SW480 (cell line): ENCODE measurements around the gene NEK3.
A peak's percentile ranks its signal among the peaks of the same experiment; 100 is the strongest.
"Not testable (repeated sequence)": the region's sequence is repeated elsewhere in the genome, so short reads cannot be mapped to it uniquely, and the experiment has no call there.

Source experiments
- DNase-seq: peaks from one replicate; pipeline ENCODE4 v3.0.0-alpha.2; 2016; ENCODE audit warnings: low spot score

Gene NEK3

DNA sequence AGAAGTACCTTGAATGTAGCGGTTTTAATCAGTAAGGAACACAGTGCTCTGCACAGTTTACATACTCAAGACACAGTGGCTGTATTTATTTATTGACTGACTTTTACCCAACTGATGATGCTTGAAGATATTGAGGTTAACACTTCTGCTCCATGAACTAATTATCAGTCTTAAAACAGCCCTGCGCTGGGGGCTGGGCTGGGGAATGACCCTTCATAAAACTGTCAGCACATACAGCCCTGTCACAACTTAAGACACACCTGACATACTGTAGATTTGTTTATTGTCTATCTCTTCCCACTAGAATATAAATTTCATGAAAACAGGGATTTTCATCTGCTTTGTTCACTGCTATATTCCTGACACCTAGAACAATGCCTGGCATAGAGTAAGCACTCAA, 41.3 kb downstream of the NEK3 start:
- no peak for DNase-seq

DNA sequence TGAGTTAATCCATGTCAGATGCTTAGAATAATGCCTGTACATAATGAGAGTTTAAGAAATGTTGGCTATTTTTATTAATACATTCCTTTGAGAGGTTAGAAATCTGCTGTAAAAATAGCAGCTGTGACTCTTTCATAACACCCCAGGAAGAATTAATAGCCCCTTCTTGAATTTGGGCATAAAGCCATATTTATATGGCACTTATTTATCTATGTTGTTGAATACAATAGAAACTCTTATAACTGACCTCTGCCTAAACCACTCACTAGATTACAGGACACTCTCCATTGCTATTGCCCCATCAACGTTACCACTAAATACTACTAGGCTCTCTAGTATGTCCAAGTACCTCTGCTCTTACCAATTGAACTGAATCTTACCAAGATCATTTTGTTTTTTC, 46.8 kb downstream of the NEK3 start:
- no peak for DNase-seq

DNA sequence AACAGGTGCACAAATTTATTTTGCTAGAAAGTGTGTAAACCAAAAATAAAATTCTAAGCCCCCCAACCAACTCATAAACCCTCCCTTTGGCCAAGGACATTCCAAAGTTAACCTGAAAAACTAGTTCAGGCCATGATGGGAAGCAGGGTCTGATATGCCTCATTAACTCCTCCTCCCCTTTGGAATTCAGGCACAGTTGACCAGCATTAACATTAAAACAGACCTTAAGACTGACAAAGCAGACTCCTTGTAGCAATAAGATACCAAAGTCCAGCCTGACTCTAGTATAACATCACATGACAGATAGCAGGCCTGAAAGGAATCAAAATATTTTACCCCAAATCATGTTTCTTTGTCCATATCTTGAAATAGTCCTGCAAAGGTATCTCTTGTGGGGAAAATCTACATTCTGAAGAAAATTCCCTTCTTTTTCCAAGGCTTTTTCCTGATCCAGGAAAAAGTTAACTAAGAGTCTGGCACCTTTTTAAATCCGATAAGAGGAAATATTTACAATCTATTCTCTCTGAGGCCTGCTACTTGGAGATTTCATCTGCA, 50.2 kb downstream of the NEK3 start:
- no peak for DNase-seq

DNA sequence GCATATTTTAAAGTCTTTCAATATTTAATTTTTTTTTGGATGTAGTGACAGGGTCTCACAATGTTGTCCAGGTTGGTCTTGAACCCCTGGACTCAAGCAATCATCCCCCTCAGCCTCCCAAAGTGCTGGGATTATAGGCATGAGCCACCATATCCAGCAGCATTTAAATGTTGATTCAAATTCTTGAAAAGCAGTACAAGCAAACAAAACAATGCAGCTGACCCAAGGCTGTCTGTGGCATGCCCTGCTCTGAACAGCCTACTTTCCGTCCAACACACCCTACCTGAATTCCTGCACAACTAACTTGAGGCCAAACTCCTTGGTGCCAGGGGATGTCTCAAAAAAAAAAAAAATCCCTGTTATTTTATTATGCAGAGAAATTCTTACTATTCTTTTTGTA, 53.6 kb downstream of the NEK3 start:
- no peak for DNase-seq

DNA sequence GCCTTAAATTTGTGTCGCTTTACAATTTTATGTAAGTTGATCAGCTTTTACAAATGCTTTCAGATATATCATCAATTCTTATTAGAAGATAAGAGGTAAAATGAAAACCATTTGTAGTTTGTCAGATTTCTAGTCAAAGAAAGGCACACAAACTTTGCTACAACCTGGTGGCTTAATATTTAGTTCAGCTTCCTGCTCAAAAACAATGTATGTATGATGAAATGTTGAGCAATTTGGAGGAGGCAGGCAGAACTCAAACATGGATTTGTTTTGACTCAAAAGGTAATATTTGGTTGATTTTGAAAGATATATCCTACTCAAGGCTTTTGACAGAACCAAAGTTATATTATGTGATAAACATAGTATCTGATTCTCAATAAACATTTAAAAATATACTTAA, 54.8 kb downstream of the NEK3 start:
- peak; percentile 65 for DNase-seq

DNA sequence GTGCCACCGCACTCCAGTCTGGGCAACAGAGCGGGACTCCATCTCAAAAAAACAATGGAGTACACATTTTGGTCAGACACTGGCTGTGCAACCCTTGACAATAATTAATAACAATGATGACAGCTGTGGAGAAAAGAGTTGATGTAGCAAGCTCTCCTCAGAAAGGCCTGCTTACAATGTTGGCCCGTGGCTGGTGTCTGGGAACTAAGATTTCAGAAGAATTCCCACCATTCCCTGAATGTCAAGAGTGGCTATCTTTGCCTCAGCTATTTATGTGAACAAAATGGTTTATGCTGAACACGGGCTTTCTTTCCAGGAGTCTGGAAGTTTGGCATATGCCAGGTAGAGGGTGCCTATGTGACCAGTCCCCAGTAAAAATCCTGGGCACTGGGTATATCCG, 56.0 kb downstream of the NEK3 start:
- DNase-seq, result no peak

DNA sequence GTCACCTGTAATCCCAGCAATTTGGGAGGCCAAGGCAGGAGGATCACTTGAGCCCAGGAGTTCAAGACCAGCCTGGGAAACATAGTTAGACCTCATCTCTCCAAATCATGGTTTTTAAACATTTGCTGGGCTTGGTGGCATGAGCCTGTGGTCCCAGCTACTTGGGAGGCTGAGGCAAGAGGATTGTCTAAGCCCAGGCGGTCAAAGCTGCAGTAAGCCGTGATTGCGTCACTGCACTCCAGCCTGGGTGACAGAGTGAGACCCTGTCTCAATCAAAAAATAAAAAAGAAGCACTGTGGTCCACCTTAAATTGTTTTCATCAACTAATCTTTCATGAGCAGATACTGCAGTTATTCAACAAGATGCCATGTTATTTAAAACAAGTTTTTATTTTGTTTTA, 57.0 kb downstream of the NEK3 start:
- not testable (repeated sequence) for DNase-seq

DNA sequence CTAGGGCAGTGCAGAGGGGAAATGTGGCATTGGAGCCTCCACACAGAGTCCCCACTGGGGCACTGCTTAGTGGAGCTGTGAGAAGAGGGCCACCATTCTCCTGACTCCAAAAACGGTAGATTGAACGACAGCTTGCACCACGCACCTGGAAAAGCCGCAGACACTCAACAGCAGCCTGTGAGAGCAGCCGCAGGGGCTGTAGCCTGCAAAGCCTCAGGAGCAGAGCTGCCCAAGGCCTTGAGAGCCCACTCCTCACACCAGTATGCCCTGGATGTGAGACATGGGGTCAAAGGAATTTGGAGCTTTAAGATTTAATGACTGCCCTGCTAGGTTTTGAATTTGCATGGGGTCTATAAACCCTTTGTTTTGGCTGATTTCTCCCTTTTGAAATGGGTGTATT, 62.2 kb downstream of the NEK3 start:
- no peak for DNase-seq

DNA sequence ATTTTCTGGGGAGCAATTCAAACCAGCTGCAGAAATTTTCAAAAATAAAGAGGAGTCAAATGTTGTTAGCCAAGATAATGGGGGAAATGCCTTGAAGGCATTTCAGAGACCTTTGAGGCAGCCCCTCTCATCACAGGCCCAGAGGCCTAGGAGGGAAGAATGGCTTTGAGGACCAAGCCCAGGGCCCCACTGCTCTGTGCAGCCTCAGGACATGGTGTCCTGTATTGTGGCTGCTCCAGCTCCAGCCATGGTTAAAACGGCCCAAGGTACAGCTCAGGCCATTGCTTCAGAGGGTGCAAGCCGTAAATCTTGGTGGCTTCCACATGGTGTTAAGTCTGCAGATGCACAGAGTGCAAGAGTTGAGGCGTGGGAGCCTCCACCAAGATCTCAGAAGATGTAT, 62.6 kb downstream of the NEK3 start:
- DNase-seq, result no peak

DNA sequence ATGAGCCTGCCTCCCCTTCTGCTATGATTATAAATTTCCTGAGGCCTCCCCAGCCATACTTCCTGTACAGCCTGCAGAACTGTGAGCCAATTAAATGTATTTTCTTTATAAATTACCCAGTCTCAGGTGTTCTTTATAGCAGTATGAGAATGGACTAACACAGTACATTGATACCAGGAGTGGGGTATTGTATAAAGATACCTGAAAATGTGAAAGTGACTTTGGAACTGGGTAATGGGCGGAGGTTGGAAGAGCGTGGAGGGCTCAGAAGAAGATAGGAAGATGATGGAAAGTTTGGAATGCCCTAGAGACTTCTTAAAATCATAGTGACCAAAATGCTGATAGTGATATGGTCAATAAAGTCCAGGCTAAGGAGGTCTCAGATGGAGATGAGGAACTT, 63.3 kb downstream of the NEK3 start:
- no peak for DNase-seq

DNA sequence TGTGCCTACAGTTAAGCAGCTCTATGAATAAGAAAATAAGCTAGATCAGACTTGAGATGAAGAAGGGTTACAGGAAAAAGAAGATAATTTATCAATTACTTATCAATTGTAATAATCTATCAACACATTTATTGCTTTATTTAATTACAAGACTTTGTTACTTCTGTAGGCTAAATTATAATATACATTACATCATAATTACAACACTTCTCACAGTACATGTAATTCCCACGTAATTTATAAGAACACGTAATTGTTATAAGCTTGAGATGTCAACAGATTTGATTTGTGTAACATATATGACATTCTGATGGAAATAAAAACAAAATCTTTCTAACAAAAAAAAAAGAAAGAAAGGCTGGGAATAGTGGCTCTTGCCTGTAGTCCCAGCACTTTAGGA, 67.3 kb downstream of the NEK3 start:
- DNase-seq, result no peak

DNA sequence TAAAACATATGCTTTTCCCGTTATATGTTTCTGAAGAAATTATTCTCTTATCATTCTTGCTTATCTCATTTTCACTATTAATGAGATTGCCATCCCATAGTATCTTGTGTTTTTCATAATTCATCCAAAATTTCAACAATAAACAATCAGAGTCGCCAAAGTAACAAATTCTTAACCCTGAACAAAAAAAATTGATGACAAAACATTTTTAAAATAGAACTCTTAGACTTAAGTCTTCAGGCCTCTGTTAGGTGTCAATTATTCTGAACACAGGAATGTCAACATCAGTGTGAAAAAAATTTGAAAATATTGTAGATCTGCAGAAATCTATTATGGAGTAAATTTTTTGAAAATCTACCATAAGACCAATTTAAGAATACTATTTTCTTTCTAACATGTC, 67.9 kb downstream of the NEK3 start:
- DNase-seq, result no peak

DNA sequence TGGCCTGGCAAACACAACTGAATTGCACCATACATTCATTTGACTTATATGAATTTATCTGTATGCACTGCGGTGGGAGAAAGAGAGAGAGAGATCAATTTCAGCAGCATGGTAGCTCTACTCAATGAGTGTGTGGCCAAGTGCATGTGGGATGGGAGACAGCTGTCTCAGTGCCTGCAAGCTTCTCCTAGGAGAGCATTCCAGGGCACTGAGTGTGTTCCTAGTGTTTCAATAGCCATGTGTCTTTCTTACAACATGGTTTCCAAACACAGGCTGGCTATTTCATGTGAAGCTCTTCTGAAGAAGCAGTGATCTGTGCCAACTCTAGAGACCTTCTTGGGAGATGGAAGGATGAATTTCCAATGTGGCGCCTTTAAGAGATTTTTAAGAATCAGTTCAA, 74.0 kb downstream of the NEK3 start:
- no peak for DNase-seq

DNA sequence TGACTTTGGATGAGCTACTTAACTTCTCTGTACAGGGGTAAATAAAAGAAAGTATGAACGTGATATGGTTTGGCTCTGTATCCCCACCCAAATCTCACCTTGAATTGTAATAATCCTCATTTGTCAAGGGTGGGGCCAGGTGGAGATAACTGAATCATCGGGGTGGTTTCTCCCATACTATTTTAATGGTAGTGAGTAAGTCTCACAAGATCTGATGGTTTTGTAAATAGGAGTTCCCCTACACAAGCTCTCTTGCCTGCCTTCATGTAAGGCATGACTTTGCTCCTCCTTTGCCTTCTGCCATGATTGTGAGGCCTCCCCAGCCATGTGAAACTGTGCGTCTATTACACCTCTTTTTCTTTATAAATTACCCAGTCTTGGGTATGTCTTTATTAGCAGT, 74.4 kb downstream of the NEK3 start:
- DNase-seq, result not testable (repeated sequence)
